T-helper 1 cell treated with Interleukin-12 subunit alpha and Interleukin-12 subunit beta and Interleukin-4 antibody, amounts not matched to agents 30 μg/mL and 1 μg/mL, for 36 hours (primary cell): ENCODE measurements around the gene CAMSAP2.
"Not testable (repeated sequence)": the region's sequence is repeated elsewhere in the genome, so short reads cannot be mapped to it uniquely, and the experiment has no call there.

Experiments
- H3K27ac Mint-ChIP-seq: one replicate; pipeline ENCODE4 v1.8.0; 2021; ENCODE audit warnings: mild to moderate bottlenecking, mixed read lengths
- H3K27me3 Mint-ChIP-seq: one replicate; pipeline ENCODE4 v1.8.0; 2021; ENCODE audit warnings: low read depth, mixed read lengths
- H3K36me3 Mint-ChIP-seq: one replicate; pipeline ENCODE4 v1.8.0; 2021; ENCODE audit warnings: low read depth, mixed read lengths
- H3K4me1 Mint-ChIP-seq: one replicate; pipeline ENCODE4 v1.8.0; 2021; ENCODE audit warnings: low read depth, mixed read lengths
- H3K4me3 Mint-ChIP-seq: one replicate; pipeline ENCODE4 v1.8.0; 2021; ENCODE audit warnings: mild to moderate bottlenecking, moderate library complexity, mixed read lengths
- H3K9me3 Mint-ChIP-seq: one replicate; pipeline ENCODE4 v1.8.0; 2021; ENCODE audit warnings: mixed read lengths

Gene CAMSAP2

GRCh38 chr1:200750749-200751148 is 12.1 kb downstream of the CAMSAP2 start:
- not testable (repeated sequence) for H3K27me3 Mint-ChIP-seq, H3K4me3 Mint-ChIP-seq, H3K9me3 Mint-ChIP-seq, H3K27ac Mint-ChIP-seq, H3K4me1 Mint-ChIP-seq, H3K36me3 Mint-ChIP-seq

DNA sequence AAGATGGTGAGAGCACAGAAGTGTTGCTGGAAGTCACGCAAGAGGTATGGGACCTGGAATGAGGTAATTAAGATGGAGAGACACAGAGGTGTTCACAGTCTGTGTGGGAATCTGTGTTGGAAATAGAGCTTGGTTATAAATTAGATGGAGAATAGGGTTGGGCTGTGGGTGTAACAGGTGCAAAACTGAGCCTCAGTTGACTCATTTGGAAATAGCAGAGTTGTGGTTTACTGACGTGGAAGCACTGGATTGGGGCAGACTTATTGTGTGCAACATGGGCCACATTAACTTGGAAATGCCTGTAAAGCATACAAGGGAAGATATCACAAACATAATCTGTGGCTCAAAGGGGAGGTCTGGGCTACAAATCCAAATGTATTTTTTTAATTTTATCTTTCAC is 13.0 kb downstream of the CAMSAP2 start:
- Mint-ChIP-seq H3K27me3 (no peaks in the 10 kb centered on the region), H3K4me3 (no peak overlapping the region), H3K4me1 (peaks cover 5% of the 10 kb centered on the region), H3K9me3 (no peaks in the 10 kb centered on the region), H3K27ac (no peak overlapping the region), H3K36me3 (no peaks in the 10 kb centered on the region)

- peaks cover 3% of the 10 kb centered on the region for H3K27me3 Mint-ChIP-seq
- H3K36me3 Mint-ChIP-seq = no peaks in the 10 kb centered on the region
- H3K27ac Mint-ChIP-seq = no peak overlapping the region
These were observed 15.0 kb downstream of the CAMSAP2 start for GRCh38 chr1:200753650-200754198.

DNA sequence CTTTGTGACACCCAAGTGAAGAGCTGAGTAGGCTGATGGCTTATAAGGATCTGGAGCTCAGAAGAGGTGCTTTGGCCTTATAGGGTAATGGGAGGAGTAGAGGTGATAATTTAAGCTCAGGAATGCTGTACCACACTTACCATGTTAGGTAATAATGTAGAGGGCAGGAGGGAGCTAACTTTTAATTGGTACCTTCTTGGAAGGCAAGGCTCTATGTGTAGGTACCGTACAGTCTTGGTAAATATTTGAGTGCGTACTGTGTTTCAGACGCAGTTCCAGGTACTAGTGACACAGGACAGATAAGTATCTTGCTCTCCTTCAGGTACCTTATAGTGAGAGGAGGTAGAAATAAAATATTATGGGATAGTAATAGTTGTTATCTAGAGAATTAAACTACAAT is 16.8 kb downstream of the CAMSAP2 start:
- Mint-ChIP-seq H3K27me3 (peaks cover 14% of the 10 kb centered on the region), H3K4me1 (peaks cover 5% of the 10 kb centered on the region), H3K9me3 (no peaks in the 10 kb centered on the region), H3K4me3 (no peak overlapping the region), H3K36me3 (no peaks in the 10 kb centered on the region), H3K27ac (no peak overlapping the region)

More at GRCh38 chr1:200753650-200754198, 15.0 kb downstream of the CAMSAP2 start:
- H3K4me1 Mint-ChIP-seq = peaks cover 5% of the 10 kb centered on the region
- no peaks in the 10 kb centered on the region for H3K9me3 Mint-ChIP-seq
- no peak overlapping the region for H3K4me3 Mint-ChIP-seq

- Mint-ChIP-seq H3K4me3 (no peak overlapping the region), H3K9me3 (no peaks in the 10 kb centered on the region), H3K27ac (no peak overlapping the region), H3K36me3 (no peaks in the 10 kb centered on the region), H3K27me3 (peaks cover 14% of the 10 kb centered on the region), H3K4me1 (no peaks in the 10 kb centered on the region)
These were observed 23.4 kb downstream of the CAMSAP2 start for GRCh38 chr1:200762089-200762488.

DNA sequence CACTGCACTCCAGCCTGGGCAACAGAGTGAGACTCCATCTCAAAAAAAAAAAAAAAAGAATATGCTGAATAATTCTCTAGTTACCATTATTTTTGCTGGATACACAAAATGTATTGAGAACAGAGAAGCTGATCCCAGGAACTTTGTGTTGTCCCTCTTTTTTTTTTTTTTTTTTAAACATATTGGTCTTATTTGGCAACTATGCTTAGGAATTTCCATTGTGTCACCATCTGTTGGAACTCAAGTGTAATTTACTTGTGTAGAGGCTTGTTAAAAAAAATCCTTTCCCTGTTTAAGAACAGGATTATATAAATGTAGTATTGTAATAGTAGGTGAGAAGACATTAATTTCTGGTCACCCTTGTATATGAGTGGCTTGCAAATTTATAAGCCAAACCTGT is 28.6 kb downstream of the CAMSAP2 start:
- Mint-ChIP-seq H3K4me3 (no peak overlapping the region), H3K27me3 (no peaks in the 10 kb centered on the region), H3K9me3 (no peaks in the 10 kb centered on the region), H3K27ac (no peak overlapping the region), H3K36me3 (no peaks in the 10 kb centered on the region), H3K4me1 (no peaks in the 10 kb centered on the region)

DNA sequence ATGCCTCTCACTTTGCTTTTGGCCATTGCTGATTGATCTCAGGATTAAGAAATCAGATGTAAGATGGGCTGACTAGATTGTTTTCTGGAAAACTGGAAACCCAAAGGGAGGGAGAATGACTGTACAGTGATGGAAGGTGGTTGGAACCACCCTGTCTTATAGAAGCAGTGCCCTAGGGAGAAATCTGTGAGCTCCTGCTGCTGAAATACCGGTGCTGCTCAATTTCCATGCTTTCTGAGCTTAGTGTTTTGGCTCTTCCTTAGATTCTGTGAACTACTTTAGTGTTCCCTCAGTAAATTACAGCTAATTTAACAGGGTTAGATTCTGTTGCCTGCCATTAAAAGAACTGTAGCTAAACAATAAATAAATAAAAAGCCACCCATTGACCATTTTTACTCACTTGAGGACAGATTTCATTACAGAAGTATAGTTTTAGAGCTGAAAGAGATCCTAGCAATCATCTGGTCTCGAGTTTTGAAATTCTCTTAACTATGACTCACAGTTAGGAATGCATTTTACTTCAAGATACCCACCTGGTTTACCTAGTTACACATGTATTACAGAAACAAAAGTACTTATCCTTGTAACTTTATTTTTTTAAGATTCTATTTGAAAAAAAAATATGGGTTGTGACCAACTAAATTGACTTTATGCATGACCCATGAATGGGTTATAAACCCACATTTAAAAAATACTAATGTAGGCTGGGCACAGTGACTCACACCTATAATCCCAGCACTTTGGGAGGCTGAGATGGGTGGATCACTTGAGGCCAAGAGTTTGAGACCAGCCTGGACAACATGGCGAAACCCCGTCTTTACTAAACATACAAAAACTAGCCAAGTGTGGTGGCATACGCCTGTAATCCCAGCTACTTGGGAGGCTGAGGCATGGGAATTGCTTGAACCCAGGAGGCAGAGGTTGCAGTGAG is 33.2 kb downstream of the CAMSAP2 start:
- no peaks in the 10 kb centered on the region for H3K27me3 Mint-ChIP-seq
- no peaks in the 10 kb centered on the region for H3K36me3 Mint-ChIP-seq
- no peak overlapping the region for H3K4me3 Mint-ChIP-seq
- H3K4me1 Mint-ChIP-seq = peaks cover 6% of the 10 kb centered on the region
- H3K9me3 Mint-ChIP-seq = no peaks in the 10 kb centered on the region
- no peak overlapping the region for H3K27ac Mint-ChIP-seq

DNA sequence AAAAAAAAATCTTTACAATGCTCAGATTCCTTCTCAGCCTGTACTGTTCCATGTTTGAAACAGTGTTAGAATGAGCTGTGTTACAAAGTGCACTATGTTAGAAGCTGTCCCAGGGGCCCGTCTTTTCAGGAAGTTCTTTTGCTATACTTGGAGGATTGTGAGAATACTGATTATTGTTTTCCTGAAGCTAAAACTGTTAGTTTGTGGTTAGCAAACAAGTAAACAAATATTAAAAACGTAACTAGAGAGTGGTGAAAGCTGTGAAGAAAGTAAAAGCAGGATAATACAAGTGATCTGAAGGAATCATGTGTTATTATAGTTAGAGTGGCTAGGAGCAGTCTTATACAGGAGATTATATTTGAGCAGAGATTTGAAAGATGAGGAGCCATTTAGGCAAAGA is 35.6 kb downstream of the CAMSAP2 start:
- Mint-ChIP-seq H3K9me3 (no peaks in the 10 kb centered on the region), H3K27ac (no peak overlapping the region), H3K4me3 (no peak overlapping the region), H3K4me1 (peaks cover 6% of the 10 kb centered on the region), H3K27me3 (no peaks in the 10 kb centered on the region), H3K36me3 (no peaks in the 10 kb centered on the region)

DNA sequence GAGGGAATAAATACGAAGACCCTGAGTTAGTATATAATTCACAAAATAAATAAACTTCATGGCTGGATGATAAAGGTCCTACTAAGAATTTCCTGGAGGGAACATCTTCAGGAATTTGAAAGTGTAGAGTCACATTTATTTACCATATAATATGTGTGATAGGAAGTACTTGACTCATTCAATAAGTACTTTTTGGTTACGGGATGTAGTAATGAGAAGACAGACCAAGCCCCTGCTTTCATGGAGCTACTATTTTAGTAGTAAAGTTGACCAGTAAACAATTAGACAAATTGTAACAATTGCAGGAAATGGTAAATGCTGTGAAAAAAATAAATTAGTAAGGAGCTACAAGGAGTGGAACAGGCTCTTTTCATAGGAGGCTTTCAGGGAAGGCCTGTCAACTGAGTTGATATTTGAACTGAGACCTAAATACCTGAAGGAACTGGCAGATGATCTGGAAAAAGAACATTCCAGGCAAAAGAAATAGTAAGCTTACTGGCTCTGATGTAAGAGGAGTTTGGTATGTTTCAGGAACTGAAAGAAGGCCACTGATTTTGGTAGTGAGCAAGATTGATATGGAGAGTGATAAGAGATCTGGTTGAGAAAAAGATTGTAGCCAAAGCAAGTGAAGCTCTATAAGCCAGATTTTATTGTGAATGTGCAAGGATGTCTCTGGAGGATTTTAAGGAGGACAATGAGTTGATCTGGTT is 36.2 kb downstream of the CAMSAP2 start:
- Mint-ChIP-seq H3K9me3 (no peaks in the 10 kb centered on the region), H3K27me3 (no peaks in the 10 kb centered on the region), H3K4me1 (peaks cover 6% of the 10 kb centered on the region), H3K27ac (no peak overlapping the region), H3K4me3 (no peak overlapping the region), H3K36me3 (no peaks in the 10 kb centered on the region)

- Mint-ChIP-seq H3K27me3 (no peaks in the 10 kb centered on the region), H3K4me1 (peaks cover 6% of the 10 kb centered on the region), H3K9me3 (no peaks in the 10 kb centered on the region), H3K27ac (no peak overlapping the region), H3K4me3 (no peak overlapping the region), H3K36me3 (no peaks in the 10 kb centered on the region)
These were observed 37.2 kb downstream of the CAMSAP2 start for GRCh38 chr1:200775850-200776249.

DNA sequence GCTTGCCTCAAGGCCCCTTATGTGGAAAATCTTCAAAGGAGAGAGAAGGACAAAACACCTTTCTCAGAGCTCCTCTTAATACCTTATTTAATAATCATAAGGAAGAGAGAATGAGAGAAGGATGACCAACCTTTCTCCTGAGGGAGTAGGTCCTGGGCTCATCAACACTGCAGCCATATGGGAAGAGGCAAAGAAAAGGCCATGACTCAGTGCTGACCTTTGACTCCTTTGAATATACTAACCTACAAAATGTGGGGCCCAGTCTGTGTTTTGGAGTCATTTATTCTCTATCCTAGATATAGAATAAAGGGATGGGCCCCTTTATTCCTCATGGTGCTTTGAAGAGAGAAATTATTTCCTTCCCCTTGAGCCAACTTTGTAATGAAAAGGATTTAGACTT is 38.3 kb downstream of the CAMSAP2 start:
- H3K4me3 Mint-ChIP-seq = no peak overlapping the region
- no peaks in the 10 kb centered on the region for H3K36me3 Mint-ChIP-seq
- no peaks in the 10 kb centered on the region for H3K9me3 Mint-ChIP-seq
- H3K4me1 Mint-ChIP-seq = peaks cover 6% of the 10 kb centered on the region
- no peaks in the 10 kb centered on the region for H3K27me3 Mint-ChIP-seq
- no peak overlapping the region for H3K27ac Mint-ChIP-seq

GRCh38 chr1:200778766-200779165 is 40.1 kb downstream of the CAMSAP2 start:
- peaks cover 6% of the 10 kb centered on the region for H3K4me1 Mint-ChIP-seq
- no peaks in the 10 kb centered on the region for H3K36me3 Mint-ChIP-seq
- H3K27ac Mint-ChIP-seq = no peak overlapping the region
- H3K4me3 Mint-ChIP-seq = no peak overlapping the region
- no peaks in the 10 kb centered on the region for H3K27me3 Mint-ChIP-seq
- no peaks in the 10 kb centered on the region for H3K9me3 Mint-ChIP-seq

- Mint-ChIP-seq H3K36me3 (no peaks in the 10 kb centered on the region), H3K9me3 (no peaks in the 10 kb centered on the region), H3K4me3 (no peak overlapping the region), H3K27ac (no peak overlapping the region), H3K27me3 (no peaks in the 10 kb centered on the region), H3K4me1 (peaks cover 5% of the 10 kb centered on the region)
These were observed 40.6 kb downstream of the CAMSAP2 start for GRCh38 chr1:200779326-200779725.

- Mint-ChIP-seq H3K27me3 (no peaks in the 10 kb centered on the region), H3K4me3 (no peak overlapping the region), H3K4me1 (no peaks in the 10 kb centered on the region), H3K36me3 (no peaks in the 10 kb centered on the region), H3K9me3 (no peaks in the 10 kb centered on the region), H3K27ac (no peak overlapping the region)
These were observed 42.1 kb downstream of the CAMSAP2 start for GRCh38 chr1:200780545-200781369.
